ENCODE results near the gene MYL12A.
A peak's percentile ranks its signal among the peaks of the same experiment; 100 is the strongest.
"Not testable (repeated sequence)": the region's sequence is repeated elsewhere in the genome, so short reads cannot be mapped to it uniquely, and the experiment has no call there.

The MYL12A gene

DNA sequence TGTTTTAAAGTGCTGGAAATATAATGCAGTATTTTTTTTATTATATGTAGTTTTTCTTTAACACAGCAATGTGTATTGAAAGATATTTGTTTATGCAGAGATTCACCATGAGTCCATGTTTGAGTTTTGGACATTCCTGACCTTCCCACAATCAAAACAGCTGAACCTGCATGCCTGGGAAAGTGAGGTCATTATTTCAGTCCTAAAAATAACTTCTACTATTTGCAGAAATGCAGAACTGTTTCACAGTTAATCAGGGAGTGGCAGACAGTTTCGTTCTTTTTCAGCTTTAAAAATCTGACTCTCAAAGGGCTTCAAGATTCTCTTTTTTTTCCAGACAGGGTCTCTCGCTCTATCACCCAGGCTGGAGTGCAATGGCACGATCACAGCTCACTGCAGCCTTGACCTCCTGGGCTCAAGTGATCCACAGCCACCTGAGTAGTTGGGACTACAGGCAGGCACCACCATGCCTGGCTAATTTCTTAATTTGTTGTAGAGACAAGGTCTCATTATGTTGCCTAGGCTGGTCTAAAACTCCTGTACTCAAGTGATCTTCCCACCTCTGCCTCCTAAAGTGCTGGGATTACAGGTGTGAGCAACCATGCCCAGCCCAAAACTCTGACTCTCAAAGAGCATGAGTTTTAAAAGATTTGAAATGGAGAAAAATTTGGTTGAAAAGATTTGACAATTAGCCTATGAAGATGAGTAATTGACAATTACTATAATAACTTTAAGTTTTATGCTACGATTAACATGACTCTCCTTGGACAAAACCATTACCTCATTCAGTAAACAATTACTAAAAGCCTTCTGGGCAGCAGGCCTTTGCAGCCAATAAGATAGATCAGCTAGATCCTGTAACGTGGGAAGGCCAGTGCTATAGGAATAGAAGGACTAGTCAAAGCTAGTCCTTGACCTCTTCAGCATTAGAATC, 9.4 kb downstream of the MYL12A start:
- no peak for DNase-seq

DNA sequence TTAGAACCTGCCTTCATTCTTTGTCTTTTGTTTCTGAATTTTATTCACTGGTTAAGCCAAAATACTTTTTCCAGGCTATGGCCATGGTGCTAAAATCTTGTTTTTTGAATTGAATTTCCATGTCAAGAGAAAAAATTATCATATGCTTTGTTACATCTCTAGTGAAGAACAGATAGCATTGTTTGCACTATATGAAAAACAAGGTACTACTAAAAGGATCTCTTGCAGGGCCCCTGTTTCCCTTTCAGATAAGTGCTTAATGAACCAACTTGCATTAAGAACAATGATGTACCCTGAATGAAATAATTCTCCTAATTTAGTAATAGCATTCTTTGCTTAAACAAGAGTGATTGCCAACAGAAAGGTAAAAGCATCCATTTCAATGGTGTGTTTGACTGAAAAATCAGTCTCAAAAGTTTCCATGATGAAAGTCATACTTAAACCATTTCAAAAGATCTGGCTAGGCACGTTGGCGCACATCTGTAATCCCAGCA, 10.1 kb downstream of the MYL12A start:
- DNase-seq = no peak

DNA sequence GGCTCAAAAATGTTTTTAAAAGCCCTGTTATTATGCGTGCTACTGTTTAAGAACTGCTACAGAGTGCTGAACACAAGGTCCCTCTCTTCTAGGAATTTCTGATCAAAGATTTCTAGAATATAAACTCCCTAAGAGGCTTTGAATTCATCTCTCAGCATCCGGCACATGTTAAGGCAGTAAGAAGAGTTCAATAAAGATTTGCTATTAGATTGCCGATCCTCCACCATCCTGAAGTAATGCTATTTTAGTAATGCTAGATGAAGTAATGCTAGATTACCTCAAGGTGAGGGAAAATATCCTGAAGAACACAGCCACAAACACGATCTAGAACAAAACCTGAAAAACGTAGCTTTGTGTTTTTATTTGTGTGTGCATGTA, 13.4 kb downstream of the MYL12A start:
- no peak for DNase-seq

DNA sequence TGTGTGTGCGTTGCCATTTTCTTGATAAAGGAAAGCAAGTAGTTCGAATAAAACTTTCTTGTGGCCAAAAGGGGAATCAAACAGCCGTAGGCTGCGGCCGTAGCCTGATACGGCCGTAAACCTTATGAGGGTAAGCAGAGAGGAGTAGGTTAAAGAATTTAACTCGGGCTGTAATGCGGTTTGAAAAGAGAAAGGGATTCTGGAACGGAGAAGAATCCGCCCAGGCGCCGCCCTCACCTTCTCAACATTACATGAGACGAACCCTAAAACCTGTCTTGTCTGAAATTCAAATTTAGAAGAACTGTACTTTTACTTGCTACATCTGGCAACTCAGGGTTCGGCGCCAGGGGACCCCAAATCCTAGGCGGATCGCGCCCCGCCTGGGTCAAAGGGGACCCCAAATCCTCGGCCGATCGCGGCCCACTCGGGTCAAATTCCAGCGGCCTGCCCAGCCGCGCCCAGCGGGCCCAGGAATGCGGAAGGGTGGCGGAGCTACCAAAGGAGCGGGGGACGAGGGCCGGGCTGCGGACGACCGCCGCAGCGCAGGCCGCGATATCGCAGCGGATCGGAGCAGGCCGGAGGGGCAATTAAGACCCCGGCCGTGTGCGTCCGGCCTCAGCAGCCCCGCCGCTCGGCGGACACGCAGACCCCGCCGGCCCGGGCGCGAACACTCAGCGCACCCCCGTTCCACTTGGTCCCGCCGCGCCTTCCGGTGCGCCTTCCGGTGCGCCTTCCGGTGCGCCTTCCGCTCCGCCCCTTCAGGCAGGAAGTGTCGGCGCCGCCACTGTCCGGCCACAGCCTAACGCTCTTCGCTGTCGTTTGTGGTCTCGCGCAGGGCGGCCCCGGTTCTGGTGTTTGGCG, 14.0 kb downstream of the MYL12A start, which contains the start of gene MYL12B:
MYL12B (plus strand) TSS at position 761 of the 861 bp plus-strand sequence. CDS start 10,766 bp downstream, outside the sequence.
- peak; percentile 79 for DNase-seq

DNA sequence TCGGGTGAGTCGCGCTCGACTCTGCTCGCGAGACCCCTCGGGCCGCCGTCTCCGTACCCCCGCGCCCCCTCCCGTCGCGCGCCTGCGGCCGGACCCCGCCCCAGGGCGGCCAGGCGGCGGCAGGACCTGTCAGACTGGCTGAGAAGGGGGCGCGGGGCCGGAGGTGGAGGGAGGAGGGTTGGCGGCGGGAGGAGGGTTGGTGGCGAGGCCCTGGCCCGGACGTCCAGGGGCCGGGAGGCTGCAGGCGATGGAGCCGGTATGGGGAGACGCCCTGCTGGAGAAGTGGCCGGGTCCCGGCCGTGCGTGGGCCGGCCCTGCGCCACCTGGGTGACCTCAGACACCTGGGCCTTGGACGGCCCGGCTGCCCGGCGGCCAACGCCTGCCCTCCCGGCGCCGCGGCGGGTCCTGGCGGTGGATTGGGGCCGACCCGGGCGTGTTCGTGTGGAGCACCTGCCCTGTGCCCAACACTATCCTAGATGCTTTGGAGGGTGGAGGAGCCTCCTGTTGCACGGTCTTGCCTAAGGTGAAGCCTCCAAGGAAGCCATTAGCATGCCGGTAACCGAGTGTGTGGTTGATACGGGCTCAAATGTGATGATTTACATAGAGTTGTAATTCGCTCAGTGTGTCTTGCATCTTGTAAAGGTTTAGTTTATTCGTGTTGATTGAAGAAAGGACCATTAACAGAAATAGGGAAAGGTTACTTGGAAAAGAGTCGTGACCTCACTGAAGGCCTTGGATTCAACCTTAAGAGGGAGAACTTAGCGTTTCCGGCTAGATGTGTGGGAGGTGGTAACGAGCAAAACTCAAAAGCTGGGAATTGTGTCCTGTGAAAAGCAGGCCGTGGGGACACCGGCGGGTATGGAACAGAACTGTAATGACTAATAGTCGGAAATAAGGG, 14.9 kb downstream of the MYL12A start:
- DNase-seq = no peak

DNA sequence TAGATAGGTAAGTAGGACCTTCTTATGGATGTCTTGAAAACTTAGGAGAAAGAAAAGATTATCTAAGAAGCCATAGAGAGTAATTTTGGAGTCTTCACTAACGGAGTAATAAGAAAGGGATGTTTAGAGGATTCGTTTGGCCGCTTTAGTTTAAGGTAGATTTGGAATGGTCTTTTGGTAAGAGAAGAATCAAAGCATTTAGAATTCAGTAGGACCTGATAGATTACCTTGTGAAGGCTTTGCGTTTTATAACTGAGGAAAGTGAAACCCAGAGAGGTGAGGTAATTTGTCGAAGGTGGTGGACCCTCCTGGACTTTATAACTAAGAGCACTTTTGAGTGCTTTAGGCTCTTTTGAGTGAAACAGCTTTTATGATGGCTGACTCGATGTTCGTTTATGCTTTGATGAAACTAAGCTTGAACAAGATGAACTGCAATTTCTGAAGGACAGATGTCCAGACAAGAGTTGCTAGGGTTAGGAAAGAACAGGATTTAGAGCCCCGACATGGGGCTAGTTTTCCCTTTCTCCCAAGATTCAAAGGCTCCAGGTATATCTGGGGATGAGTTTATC, 15.6 kb downstream of the MYL12A start:
- no peak for DNase-seq

DNA sequence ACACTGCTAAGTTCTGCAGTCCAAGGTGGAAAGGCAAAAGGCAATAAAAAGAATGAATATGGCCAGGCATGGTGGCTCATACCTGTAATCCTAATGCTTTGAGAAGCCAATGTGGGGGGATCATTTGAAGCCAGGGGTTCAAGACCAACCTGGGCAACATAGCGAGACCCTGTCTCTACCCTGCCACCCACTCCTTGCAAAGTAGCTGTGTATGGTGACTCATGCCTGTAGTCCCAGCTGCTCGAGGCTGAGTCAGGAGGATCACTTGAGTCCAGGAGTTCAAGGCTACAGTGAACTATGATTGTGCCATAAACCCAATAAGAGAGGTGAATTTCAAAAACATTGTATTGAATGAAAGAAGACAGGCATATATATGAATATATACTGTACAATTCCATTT, 16.8 kb downstream of the MYL12A start:
- no peak for DNase-seq

DNA sequence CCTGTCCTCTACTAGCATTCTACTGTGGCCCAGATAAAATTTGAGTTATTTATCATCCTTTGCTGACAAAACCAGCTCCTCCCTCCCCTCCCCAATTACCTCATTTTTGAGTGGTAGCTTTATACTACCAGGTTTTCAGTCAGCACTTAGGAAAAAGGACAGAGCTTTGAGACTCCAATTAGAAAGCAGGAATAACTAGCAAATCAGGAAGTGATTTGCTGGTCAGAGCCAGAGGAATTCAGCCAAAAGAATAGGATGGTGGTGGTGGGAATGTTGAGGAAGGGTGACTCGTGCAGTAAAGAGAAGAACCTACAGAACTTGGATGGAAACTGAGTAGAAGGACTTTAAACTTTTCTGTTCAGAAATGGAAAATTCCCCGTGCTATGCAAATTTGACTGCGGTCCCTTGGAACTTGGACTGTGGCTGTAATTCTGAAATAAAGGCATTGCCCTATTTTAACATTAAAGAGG, 18.0 kb downstream of the MYL12A start:
- DNase-seq = no peak

DNA sequence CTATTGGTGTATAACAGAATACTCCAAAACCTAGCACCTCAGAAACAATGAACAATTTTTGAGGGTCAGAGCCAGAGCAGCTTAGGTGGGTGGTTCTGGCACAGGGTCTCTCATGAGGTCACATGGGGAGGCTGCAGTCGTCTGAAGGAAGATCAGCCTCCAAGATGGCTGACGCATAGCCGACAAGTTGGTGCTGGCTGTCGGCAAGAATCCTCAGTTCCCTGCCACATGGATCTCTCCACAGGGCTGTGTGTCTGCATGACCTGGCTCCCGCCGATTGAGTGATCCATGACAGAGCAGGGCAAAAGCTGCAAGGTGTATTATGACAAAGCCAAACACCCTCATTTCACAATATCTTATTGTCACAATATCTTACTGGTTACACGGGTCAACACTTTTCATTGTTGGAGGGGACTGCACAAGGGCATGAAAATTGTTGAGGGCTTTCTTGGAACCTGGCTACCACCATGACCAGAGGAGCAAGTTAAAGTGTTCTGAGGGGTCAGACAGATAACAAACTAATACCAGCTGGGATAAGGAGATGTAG, 18.5 kb downstream of the MYL12A start:
- DNase-seq = no peak

DNA sequence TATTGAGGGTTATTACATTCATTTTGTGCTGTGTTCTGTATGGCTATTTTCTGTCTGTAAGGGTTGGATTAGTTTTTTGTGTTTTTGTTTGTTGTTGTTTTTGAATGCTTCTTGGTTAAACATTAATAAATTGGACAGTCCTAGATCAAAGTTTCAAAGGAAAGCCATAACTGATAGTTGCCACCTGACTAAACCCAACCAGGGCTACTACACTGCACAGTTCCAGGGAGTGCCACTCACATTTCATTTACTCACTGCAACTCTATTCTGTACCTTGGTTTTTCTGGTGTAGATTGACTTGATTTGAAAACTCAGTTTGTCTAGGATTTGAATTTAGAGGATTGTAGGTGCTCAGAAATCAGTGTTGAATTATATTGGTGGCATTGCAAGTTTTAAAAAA, 20.7 kb downstream of the MYL12A start:
- no peak for DNase-seq

DNA sequence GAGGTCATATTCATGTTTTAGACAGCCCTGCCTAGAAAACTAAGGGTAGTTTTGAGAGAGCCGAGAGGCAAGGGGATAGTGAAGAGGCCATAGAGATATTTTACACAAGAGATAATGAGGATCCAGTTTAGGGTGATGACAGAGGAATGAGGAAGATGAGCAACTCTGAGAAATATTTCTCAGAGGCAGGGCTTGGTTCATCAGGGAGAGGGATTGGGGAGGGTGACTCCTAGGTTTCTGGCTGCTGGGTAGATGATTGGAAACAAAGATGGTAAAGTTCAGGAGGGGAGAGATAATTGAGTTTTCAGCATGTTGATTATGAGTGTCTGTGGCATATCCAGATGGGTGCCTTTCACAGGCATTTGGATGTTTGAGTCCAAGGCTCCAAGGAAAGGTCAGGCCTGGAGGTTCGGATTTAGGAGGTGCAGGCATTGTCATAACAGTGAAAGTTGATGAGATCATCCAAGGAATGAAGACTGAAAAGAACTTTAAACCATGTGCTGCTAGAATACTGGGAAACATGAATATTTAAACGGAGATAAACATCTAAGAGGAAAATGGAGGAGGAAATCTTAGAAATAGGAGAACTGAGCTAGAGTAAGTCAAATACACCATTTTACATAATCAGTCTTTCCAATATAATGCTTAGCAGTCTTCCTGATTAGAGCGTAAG, 21.8 kb downstream of the MYL12A start:
- DNase-seq = no peak

DNA sequence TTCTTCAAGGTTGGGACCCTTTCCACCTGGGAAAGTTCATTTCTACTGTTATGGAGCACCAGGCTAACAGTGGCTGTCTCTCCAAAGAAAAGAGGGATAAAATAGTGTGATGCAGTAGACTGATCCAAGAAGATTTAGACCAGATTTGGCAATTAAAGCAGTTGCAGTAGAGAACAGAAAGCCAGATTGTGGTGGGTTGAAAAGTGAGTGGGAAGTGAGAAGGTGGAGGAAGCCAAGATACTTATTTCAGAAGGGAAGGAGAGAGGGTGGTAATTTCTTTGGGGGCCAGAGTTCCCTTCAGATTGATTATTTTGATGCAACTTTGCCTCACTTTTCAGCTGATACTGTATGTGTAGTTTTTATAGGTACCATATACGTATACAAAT, 22.3 kb downstream of the MYL12A start:
- no peak for DNase-seq

DNA sequence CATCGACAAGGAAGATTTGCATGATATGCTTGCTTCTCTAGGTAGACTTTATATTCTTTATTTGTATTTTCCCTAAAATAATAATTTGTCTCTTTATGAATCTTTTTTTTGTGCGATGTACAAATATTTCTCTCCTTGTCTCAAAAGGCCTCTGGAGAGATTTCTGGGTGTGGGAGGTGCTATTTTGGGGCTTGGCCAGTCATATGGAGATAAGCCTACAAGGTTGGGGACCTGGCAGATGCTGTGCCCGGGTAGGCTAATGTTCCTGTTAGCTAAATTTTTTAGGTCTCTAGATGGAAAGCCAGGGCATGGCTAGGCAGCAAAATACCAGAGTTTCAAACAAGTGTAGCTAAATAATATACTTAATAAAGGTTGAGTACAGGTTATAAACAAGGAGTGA, 25.4 kb downstream of the MYL12A start:
- no peak for DNase-seq

DNA sequence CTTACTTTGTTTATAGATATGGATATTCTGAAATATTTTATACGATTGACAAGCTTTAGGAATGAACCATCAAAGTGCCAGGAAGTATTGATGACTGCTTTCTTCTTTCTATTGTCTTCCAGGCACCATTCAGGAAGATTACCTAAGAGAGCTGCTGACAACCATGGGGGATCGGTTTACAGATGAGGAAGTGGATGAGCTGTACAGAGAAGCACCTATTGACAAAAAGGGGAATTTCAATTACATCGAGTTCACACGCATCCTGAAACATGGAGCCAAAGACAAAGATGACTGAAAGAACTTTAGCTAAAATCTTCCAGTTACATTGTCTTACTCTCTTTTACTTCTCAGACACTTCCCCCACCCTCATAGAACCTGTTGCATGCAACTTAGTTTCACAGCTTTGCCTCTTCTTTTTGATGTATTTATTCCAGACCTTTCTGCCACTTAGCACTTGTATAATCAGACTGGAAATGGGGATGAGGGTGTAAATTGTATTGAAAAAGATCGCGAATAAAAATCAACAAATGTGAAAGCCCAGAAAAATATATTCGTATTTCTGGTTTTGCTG, 30.1 kb downstream of the MYL12A start:
- not testable (repeated sequence) for DNase-seq

DNA sequence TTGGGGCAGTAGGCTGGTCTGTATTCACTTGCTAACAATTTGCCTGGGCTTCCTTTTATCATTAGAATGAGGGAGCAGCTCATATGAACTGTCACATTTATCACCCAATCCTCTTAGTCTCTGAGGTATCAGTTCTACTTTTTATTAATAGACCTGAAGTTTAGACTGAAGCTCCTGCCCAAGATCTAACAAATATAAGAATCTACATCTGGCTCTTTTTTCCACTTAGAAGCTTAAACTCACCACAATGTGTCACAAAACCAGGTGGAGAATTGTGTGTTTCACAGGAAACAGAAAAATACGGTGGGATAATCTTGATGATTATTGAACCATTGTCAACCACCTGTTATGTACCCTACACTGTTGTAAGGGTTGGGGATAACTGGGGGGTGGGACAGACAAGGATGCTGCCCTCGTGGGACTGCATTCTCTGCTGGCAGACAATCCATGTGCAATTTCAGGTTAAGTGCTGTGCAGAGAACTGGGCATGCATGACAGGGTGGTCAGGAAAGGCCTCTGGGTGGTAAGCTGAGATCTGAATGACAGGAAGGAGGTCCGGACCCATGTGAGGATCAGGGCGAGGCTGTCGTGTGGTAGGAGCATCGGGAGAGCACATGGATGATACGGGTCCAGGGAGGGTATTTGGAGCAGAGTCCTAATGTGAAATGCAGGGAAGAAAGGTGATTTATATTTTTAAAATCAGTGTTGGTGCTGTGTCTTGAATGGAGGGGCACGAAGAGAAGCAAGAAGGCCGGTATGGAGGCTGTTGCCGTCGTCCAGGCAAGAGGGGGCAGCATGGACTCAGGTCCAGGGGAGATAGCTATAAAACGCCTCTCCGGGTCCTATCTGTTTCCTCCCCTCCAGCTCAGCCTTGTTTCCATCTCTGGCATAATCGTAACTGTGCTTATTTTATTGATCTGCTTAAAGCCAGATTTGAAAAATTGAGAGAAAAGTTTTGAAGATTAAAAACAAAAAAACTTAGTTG, 31.9 kb downstream of the MYL12A start:
- no peak for DNase-seq

DNA sequence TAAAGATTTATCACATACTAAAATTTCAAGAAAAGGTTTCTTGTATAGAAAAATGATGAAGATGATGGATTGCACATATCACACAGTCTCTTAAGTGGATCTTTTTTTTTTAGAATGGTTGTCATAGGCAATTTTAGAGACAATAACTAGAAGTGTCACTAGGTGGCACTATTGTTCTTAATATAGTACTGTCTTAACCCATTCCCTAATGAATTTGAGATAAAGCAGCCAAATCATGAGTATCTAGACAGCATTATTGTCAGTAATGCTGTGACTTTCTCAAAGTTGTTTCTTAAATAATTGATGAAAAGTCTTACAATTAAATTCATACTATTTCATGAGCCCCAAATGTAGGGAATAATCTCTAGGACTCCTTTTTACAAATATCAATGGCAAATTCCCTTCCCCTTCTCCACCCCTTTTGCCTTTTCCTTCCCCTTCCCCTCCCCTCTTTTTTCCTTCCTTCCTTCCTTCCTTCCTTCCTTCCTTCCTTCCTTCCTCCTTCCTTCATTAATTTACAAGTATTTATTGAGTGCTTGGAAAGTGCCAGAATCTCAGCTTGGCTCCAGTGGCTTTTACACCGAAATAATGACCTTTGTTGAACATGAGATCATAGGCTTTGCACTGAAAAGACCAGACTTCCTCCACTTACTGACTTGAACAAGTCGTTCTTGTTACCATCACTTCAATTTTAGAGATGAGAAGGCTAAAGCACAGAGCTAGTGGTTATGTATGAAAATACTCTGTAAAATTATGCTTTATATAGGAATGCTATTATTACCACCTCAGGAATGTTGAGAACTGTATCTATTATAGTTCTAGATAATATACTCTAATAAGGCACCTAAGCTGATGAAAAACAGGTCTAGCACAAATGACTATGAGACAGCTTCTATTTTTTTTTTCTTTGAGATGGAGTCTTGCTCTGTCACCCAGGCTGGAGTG, 34.1 kb downstream of the MYL12A start:
- DNase-seq = peak; percentile 79

DNA sequence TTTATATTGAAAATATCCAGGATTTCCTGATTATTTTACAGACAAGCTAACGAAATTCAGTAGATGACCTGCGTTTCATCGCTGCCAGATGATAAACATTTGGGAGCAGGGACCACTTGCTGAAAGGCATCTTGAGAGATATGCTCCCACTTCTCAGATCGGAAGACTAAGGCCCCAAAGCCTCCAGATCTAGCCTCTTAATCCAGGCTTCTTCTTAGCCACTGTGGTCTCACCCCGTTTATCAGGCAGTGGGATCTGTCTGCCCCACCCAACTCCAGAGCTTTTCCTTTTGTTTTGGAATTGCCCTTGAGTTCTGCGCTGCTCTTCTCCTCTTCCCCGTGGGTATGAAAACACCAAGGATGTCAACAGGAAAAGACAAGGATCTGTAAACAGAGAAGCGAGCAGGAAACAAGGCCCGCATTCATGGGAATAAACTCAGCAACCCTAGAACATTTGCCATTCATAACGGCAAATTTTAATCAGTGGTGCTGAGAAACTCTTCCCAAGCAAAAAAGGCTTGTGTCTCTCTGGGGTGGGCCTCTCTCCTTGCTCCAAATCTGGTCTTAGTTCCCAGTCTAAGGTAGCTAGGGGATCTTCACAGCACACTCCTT, 35.8 kb downstream of the MYL12A start:
- DNase-seq = no peak

DNA sequence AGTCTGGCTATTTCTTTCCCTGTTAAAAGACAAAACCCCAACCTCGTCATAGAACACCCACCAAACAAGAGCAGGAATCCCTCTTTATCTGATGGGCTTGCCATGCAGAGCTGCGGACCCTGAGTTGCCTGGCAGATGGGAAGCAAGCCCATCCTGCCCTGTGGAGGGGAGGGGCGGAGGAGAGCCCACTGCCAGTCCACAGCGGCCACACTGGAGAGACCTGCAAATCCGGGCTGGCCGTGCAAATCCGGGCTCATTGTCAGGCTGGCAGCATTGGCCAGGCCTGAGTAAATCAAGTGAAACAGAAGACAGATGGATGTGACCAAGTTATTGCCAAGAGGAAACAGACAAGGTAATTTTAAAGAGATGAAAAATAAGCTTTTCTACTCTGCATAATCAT, 36.3 kb downstream of the MYL12A start:
- DNase-seq = no peak

Data from NCI-H345 (cell line).